Activated CD8-positive, alpha-beta memory T cell treated with anti-CD3 and anti-CD28 coated beads, Interleukin-2, amount 50 U/mL, for 4 hours (primary cell): ENCODE measurements around the gene COL13A1.

ENCODE experiments used
- DNase-seq: peaks from one replicate; pipeline ENCODE4 v3.0.0-alpha.2; 2020

The COL13A1 gene

GRCh38 chr10:69848454-69848853 is 46.7 kb downstream of the COL13A1 start:
- DNase-seq, result no peak

- no peak for DNase-seq
These were observed 48.1 kb downstream of the COL13A1 start for GRCh38 chr10:69849825-69850224.

- no peak for DNase-seq
These were observed 48.7 kb downstream of the COL13A1 start for GRCh38 chr10:69850440-69850839.

- DNase-seq, result no peak
These were observed 49.6 kb downstream of the COL13A1 start for GRCh38 chr10:69851306-69851705.

- DNase-seq, result no peak
These were observed 51.4 kb downstream of the COL13A1 start for GRCh38 chr10:69853064-69853463.

- no peak for DNase-seq
These were observed 53.0 kb downstream of the COL13A1 start for GRCh38 chr10:69854511-69855345.

- no peak for DNase-seq
These were observed 53.8 kb downstream of the COL13A1 start for GRCh38 chr10:69855346-69856111.

- no peak for DNase-seq
These were observed 55.0 kb downstream of the COL13A1 start for GRCh38 chr10:69856601-69857166.

- DNase-seq, result no peak
These were observed 56.5 kb downstream of the COL13A1 start for GRCh38 chr10:69858201-69858600.

- no peak for DNase-seq
These were observed 58.6 kb downstream of the COL13A1 start for GRCh38 chr10:69860271-69860670.

GRCh38 chr10:69861251-69862240 is 59.8 kb downstream of the COL13A1 start:
- no peak for DNase-seq

GRCh38 chr10:69862882-69863530 is 61.3 kb downstream of the COL13A1 start:
- DNase-seq, result no peak

- DNase-seq, result no peak
These were observed 61.9 kb downstream of the COL13A1 start for GRCh38 chr10:69863580-69863979.

GRCh38 chr10:69864321-69864720 is 62.6 kb downstream of the COL13A1 start:
- DNase-seq, result no peak

- no peak for DNase-seq
These were observed 63.7 kb downstream of the COL13A1 start for GRCh38 chr10:69865450-69865849.

GRCh38 chr10:69866246-69866687 is 64.6 kb downstream of the COL13A1 start:
- DNase-seq, result no peak

GRCh38 chr10:69866688-69867461 is 65.2 kb downstream of the COL13A1 start:
- DNase-seq, result no peak

GRCh38 chr10:69867699-69868558 is 66.2 kb downstream of the COL13A1 start:
- DNase-seq, result no peak

- no peak for DNase-seq
These were observed 67.1 kb downstream of the COL13A1 start for GRCh38 chr10:69868821-69869220.
